HCT116 (cell line): ENCODE data around the gene ACCS.

Experiments used
- CBX3 ChIP-seq: IDR thresholded peaks from 2 replicates; pipeline ENCODE4 v1.6.1; 2012; ENCODE audit warnings: low read depth
- CTCF ChIP-seq, 3 experiments: fragments of 200-600 bp in 1 of 3; sonication (generic) in 1 of 3; IDR thresholded peaks in 2 of 3; conservative IDR thresholded peaks in 1 of 3; 2 replicates each; pipeline ENCODE4 v1.5.1; 2012 to 2017; ENCODE audit warnings: low read depth in 2 of 3, low read length in 2 of 3, antibody characterized with exemption in 1 of 3, borderline replicate concordance in 1 of 3, control low read depth in 1 of 3, mild to moderate bottlenecking in 1 of 3, mixed read lengths in 1 of 3, mixed run types in 1 of 3, moderate library complexity in 1 of 3; ENCODE audit not compliant: insufficient read depth in 1 of 3
- ELF1 ChIP-seq: IDR thresholded peaks from 2 replicates; pipeline ENCODE4 v1.6.1; 2012; ENCODE audit warnings: low read depth, borderline replicate concordance
- EZH2 ChIP-seq: fragments of 200-600 bp; sonication (generic); IDR thresholded peaks from 2 replicates; pipeline ENCODE4 v1.6.1; 2017; ENCODE audit warnings: antibody characterized with exemption, mixed run types
- EZH2phosphoT487 ChIP-seq: fragments of 200-600 bp; IDR thresholded peaks from 2 replicates; pipeline ENCODE4 v1.6.1; 2018; ENCODE audit warnings: antibody characterized with exemption, borderline replicate concordance
- POLR2A ChIP-seq: IDR thresholded peaks from 2 replicates; pipeline ENCODE4 v1.7.0; 2011; ENCODE audit warnings: borderline replicate concordance; ENCODE audit not compliant: insufficient read depth, insufficient read length; ENCODE audit errors: extremely low read depth
- POLR2AphosphoS5 ChIP-seq: IDR thresholded peaks from 2 replicates; pipeline ENCODE4 v1.6.1; 2011; ENCODE audit warnings: mild to moderate bottlenecking, low read depth, low read length, moderate library complexity
- RAD21 ChIP-seq: IDR thresholded peaks from 2 replicates; pipeline ENCODE4 v1.6.1; 2012; ENCODE audit warnings: low read depth, mild to moderate bottlenecking
- REST ChIP-seq: IDR thresholded peaks from 2 replicates; pipeline ENCODE4 v1.6.1; 2012; ENCODE audit warnings: low read depth
- SIN3A ChIP-seq: IDR thresholded peaks from 2 replicates; pipeline ENCODE4 v1.6.1; 2012; ENCODE audit warnings: low read depth
- SP1 ChIP-seq: IDR thresholded peaks from 2 replicates; pipeline ENCODE4 v1.6.1; 2012; ENCODE audit warnings: low read depth
- SRF ChIP-seq: IDR thresholded peaks from 2 replicates; pipeline ENCODE4 v1.6.1; 2012; ENCODE audit warnings: low read depth
- TCF7L2 ChIP-seq: IDR thresholded peaks from 2 replicates; pipeline ENCODE4 v1.7.0; 2011; ENCODE audit warnings: borderline replicate concordance, inconsistent platforms; ENCODE audit not compliant: insufficient read depth, insufficient read length; ENCODE audit errors: extremely low read depth
- YY1 ChIP-seq: IDR thresholded peaks from 2 replicates; pipeline ENCODE4 v1.6.1; 2011; ENCODE audit warnings: low read length, low read depth, moderate library complexity, mild to moderate bottlenecking; ENCODE audit not compliant: insufficient replicate concordance; ENCODE audit errors: extremely low read depth

GRCh38 chr11:44094260-44094868, 28.3 kb downstream of the ACCS start:
- TF ChIP-seq CTCF (IDR thresholded peaks at IDR 0.05 in 2 of 3, conservative IDR thresholded peaks at IDR 0.05 in 1 of 3; ENCODE audit: borderline replicate concordance in 1 of 3, insufficient read depth in 1 of 3, low read depth in 2 of 3, low read length in 2 of 3) (peak; percentile 66 to 79 (median 71); a peak in 5 of 6 replicates), EZH2phosphoT487 (no peak), POLR2A (no peak), POLR2AphosphoS5 (no peak), SRF (no peak), YY1 (no peak), RAD21 (peak; percentile 59), SIN3A (no peak), TCF7L2 (no peak), SP1 (no peak), CBX3 (no peak), EZH2 (no peak), REST (no peak), ELF1 (no peak)
